Omental fat pad (tissue), 4 donors: ENCODE measurements around the gene ANKRD33B. TPM values are rescaled to one million over a fixed set of nuclear protein-coding genes. Genes with fewer than 3 reads are reported as not detected.
"Not testable (repeated sequence)": the region's sequence is repeated elsewhere in the genome, so short reads cannot be mapped to it uniquely, and the experiment has no call there.

Source experiments
- ATAC-seq: fragments of 150-250 bp; one replicate; pipeline ENCODE4 v1.9.1; 2016; ENCODE audit warnings: mild to moderate bottlenecking, moderate library complexity; ENCODE audit not compliant: low FRiP score
- DNase-seq: peaks from one replicate; pipeline ENCODE4 v3.0.0-alpha.2; 2019; ENCODE audit warnings: low spot score
- CTCF ChIP-seq, 3 donors: fragments of 450-650 bp; IDR thresholded peaks; one replicate each; pipeline ENCODE4 v1.5.1; 2016 to 2017; ENCODE audit warnings: antibody characterized with exemption in 3 of 3, mild to moderate bottlenecking in 3 of 3, moderate library complexity in 2 of 3
- total RNA-seq, 4 donors: library from RNA; depleted of rRNA; stranded (reverse); fragments of >200 nt; gene quantifications; one replicate each; pipeline ENCODE4 v1.1.0, GENCODE V29; 2016

Gene ANKRD33B
- total RNA-seq, 4 donors from 2014 or later: 6.2 to 25.5 (median 8.1) TPM

DNA sequence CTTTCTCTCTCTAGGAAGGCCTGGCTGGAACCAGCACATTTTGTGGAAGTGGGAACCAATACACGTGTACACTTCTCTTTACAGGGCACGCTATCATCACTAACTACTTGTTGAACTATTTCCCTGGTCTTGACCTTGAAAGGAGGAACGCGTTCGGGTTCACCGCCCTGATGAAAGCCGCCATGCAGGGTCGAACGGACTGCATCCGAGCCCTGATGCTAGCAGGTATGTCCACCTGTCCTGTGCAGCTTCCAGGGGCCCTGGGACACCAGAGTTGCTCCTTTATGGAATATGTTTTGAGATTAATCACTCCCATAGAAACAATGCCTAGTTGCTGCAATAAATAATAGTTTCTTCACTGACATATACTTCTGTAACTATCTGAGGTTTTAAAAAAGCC, 74.1 kb downstream of the ANKRD33B start:
- no peak for DNase-seq
- ATAC-seq: no peak
- no peak for TF ChIP-seq CTCF (IDR thresholded peaks at IDR 0.05)

- ATAC-seq: not testable (repeated sequence)
Measured at GRCh38 chr5:10638723-10639122, 74.9 kb downstream of the ANKRD33B start.

GRCh38 chr5:10639846-10640368, 76.0 kb downstream of the ANKRD33B start:
- no peak for TF ChIP-seq CTCF (IDR thresholded peaks at IDR 0.05)
- ATAC-seq (no peak), DNase-seq (no peak)

More at GRCh38 chr5:10638723-10639122, 74.9 kb downstream of the ANKRD33B start:
- not testable (repeated sequence) for DNase-seq

GRCh38 chr5:10642367-10642766, 78.5 kb downstream of the ANKRD33B start:
- no peak for ATAC-seq
- TF ChIP-seq CTCF (IDR thresholded peaks at IDR 0.05): no peak
- DNase-seq: no peak

DNA sequence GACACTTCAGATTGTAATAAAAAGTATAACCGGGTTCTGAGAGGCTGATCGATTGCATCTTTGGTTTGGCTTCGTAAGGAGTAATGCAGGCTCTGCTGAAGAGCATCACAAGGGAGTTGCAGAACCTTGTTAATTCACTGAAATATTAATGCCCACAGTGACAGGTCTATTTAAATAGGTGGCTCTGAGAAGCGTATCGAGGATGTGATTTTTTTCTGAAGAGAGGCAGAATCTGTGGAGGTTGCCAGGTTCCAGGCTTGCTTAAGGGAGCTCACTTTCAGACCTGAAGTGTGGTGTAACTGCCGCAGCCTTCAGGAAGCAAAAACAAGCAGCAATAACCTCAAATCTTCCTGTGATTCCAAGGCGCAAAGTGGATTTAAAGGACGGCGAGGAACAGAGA, 80.3 kb downstream of the ANKRD33B start:
- ATAC-seq (no peak), DNase-seq (no peak)
- TF ChIP-seq CTCF (IDR thresholded peaks at IDR 0.05): no peak

- DNase-seq: no peak
- no peak for TF ChIP-seq CTCF (IDR thresholded peaks at IDR 0.05)
- no peak for ATAC-seq
Measured at GRCh38 chr5:10645146-10645545, 81.3 kb downstream of the ANKRD33B start.

DNA sequence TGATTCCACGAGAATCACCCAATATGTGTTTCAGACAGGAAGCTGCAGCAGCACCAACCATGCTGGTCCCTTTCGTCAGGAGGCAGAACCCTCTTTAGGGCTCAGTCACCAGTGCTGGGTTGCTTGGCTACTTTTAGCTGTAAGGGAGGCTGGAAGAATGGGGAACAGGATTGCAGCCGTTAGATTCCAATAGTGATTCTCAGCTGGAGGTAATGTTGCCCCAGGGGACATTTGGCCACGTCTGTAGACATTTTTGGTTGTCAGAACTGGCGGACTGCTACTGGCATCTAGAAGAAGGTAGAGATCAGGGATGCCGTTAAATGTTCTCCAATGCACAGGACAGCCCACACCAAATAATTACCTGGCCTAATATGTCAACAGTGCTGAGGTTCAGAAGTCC, 81.8 kb downstream of the ANKRD33B start:
- no peak for ATAC-seq

More for the DNA sequence above, 81.8 kb downstream of the ANKRD33B start:
- DNase-seq: no peak
- no peak for TF ChIP-seq CTCF (IDR thresholded peaks at IDR 0.05)
